Endothelial cell of umbilical vein (primary cell): Measurements from ENCODE around the gene BRI3. TPM values are rescaled to one million over a fixed set of nuclear protein-coding genes. Genes with fewer than 3 reads are reported as not detected.

Experiments used
- BruUV-seq: library from RNA; stranded (reverse); fragments of 400-500 nt; replicated peaks from 2 replicates; lab custom pipeline; 2021; lab: Mats Ljungman, UMichigan
- CTCF ChIA-PET: fragments of 300-600, 350-600 bp; sonication (Branson Sonifier 250); formaldehyde crosslinking; loops from one replicate; lab custom pipeline; 2021; ENCODE audit warnings: antibody characterized with exemption, inconsistent platforms; lab: Charles Lee
- POLR2A ChIA-PET: fragments of 300-600, 350-600 bp; sonication (Branson Sonifier 250); formaldehyde crosslinking; loops from one replicate; lab custom pipeline; 2021; ENCODE audit warnings: antibody characterized with exemption, inconsistent platforms; lab: Charles Lee
- DNase-seq: peaks from one replicate; pipeline ENCODE4 v3.0.0-alpha.2; 2011; ENCODE audit warnings: low read depth, low spot score
- FAIRE-seq: peaks from 2 replicates; lab custom pipeline; 2011; peaks lifted over from hg19 to GRCh38; lab: Jason Lieb, UNC
- H2AFZ ChIP-seq: 2 replicates; pipeline ENCODE4 v1.6.0; 2012; ENCODE audit warnings: low read depth, low read length, control low read depth, inconsistent platforms
- H3K27ac ChIP-seq: 2 replicates; pipeline ENCODE4 v1.5.1; 2011; ENCODE audit warnings: low read depth, mild to moderate bottlenecking, control low read depth, low read length, moderate library complexity; ENCODE audit not compliant: insufficient read depth
- H3K27me3 ChIP-seq, 2 experiments: 2 replicates each; pipeline versions ENCODE4 v1.6.0 to v1.6.1; 2011; ENCODE audit warnings: low read length in 2 of 2, mixed read lengths in 1 of 2; ENCODE audit not compliant: control insufficient read depth in 2 of 2, insufficient read depth in 2 of 2
- H3K36me3 ChIP-seq, 2 experiments: 2 replicates in 1 of 2; 3 replicates in 1 of 2; pipeline ENCODE4 v1.5.1; 2011; ENCODE audit warnings: low read length in 2 of 2, mild to moderate bottlenecking in 1 of 2, moderate library complexity in 1 of 2; ENCODE audit not compliant: control insufficient read depth in 2 of 2, insufficient read depth in 2 of 2; ENCODE audit errors: extremely low read depth in 1 of 2
- H3K4me1 ChIP-seq: 3 replicates; pipeline ENCODE4 v1.5.1; 2011; ENCODE audit warnings: mild to moderate bottlenecking, low read length; ENCODE audit not compliant: control insufficient read depth, insufficient read depth; ENCODE audit errors: extremely low read depth
- H3K4me2 ChIP-seq: 2 replicates; pipeline ENCODE4 v1.6.1; 2011; ENCODE audit warnings: low read length, control low read depth, mixed read lengths; ENCODE audit not compliant: insufficient read depth
- H3K4me3 ChIP-seq, 3 experiments: fragments of 200-600 bp in 1 of 3; sonication (generic), shearing (Covaris generic) in 1 of 3; replicated peaks in 1 of 3; 2 replicates each; pipeline ENCODE4 v1.5.1; 2011 to 2016; ENCODE audit warnings: control low read depth in 3 of 3, low read length in 3 of 3, mild to moderate bottlenecking in 2 of 3, inconsistent platforms in 1 of 3, low read depth in 1 of 3, moderate library complexity in 1 of 3; ENCODE audit not compliant: insufficient read depth in 1 of 3
- H3K79me2 ChIP-seq: 2 replicates; pipeline ENCODE4 v1.6.0; 2012; ENCODE audit warnings: low read length, inconsistent platforms; ENCODE audit not compliant: control insufficient read depth, insufficient read depth
- H3K9ac ChIP-seq: replicated peaks from 2 replicates; pipeline ENCODE3; 2011; ENCODE audit warnings: low read length, control low read depth; ENCODE audit not compliant: insufficient read depth; ENCODE audit errors: extremely low read depth
- H3K9me1 ChIP-seq: replicated peaks from 3 replicates; pipeline ENCODE4 v1.6.0; 2011; ENCODE audit warnings: mild to moderate bottlenecking, low read length; ENCODE audit not compliant: control insufficient read depth, insufficient read depth; ENCODE audit errors: extremely low read depth
- H3K9me3 ChIP-seq: replicated peaks from 2 replicates; pipeline ENCODE4 v1.5.1; 2012; ENCODE audit warnings: low read length, inconsistent platforms; ENCODE audit not compliant: control insufficient read depth, insufficient read depth
- H4K20me1 ChIP-seq: replicated peaks from 2 replicates; pipeline ENCODE3; 2011; ENCODE audit warnings: mild to moderate bottlenecking, low read length; ENCODE audit not compliant: control insufficient read depth, insufficient read depth; ENCODE audit errors: extremely low read depth
- CTCF ChIP-seq, 2 donors: IDR thresholded peaks; 1 replicate in 1 of 2; 2 replicates in 1 of 2; pipeline ENCODE4 v1.5.1; 2011; ENCODE audit warnings: low read length in 2 of 2, mild to moderate bottlenecking in 2 of 2, moderate library complexity in 2 of 2, control low read depth in 1 of 2, inconsistent platforms in 1 of 2, low read depth in 1 of 2; ENCODE audit not compliant: insufficient read depth in 1 of 2; ENCODE audit errors: extremely low read depth in 1 of 2
- EZH2 ChIP-seq: IDR thresholded peaks from 2 replicates; pipeline ENCODE4 v1.6.1; 2012; ENCODE audit warnings: borderline replicate concordance, low read depth, mild to moderate bottlenecking, moderate library complexity, low read length, inconsistent platforms; ENCODE audit not compliant: severe bottlenecking
- FOS ChIP-seq: IDR thresholded peaks from 2 replicates; pipeline ENCODE4 v1.6.1; 2011; ENCODE audit warnings: mild to moderate bottlenecking, low read length, moderate library complexity, borderline replicate concordance; ENCODE audit not compliant: insufficient read depth
- GATA2 ChIP-seq: IDR thresholded peaks from 2 replicates; pipeline ENCODE4 v1.7.0; 2011; ENCODE audit warnings: low read depth, mild to moderate bottlenecking, moderate library complexity, mixed read lengths, low read length; ENCODE audit not compliant: insufficient read length, insufficient read depth
- JUN ChIP-seq: IDR thresholded peaks from 2 replicates; pipeline ENCODE4 v1.6.1; 2011; ENCODE audit warnings: borderline replicate concordance, low read depth; ENCODE audit not compliant: insufficient read length, insufficient read depth
- MAX ChIP-seq: IDR thresholded peaks from 2 replicates; pipeline ENCODE4 v1.6.1; 2011; ENCODE audit not compliant: insufficient read depth, insufficient read length
- MYC ChIP-seq: IDR thresholded peaks from one replicate; pipeline ENCODE4 v1.6.1; 2011; ENCODE audit warnings: mild to moderate bottlenecking, low read depth, low read length
- POLR2A ChIP-seq: IDR thresholded peaks from 2 replicates; pipeline ENCODE4 v1.6.1; 2012; ENCODE audit warnings: low read depth, mild to moderate bottlenecking, control low read depth, low read length
- POLR2AphosphoS5 ChIP-seq: IDR thresholded peaks from 2 replicates; pipeline ENCODE4 v1.6.1; 2012; ENCODE audit warnings: low read depth, mild to moderate bottlenecking, control low read depth, low read length, moderate library complexity; ENCODE audit not compliant: insufficient read depth
- dilution Hi-C: fragments of 300-500 bp; cut with MboI; formaldehyde crosslinking; loops from one replicate; pipeline ENCODE4 v1.15.0; 2019; ENCODE audit warnings: low sequenced_read_pairs; ENCODE audit not compliant: extremely low pct_ligation_motif_present
- intact Hi-C: fragments of 100-400 bp; cut with micrococcal nuclease; formaldehyde crosslinking; loops from one replicate; pipeline ENCODE4 v1.10.0; 2022
- polyA plus RNA-seq, 4 experiments: library from polyadenylated mRNA; depleted of rRNA in 3 of 4; stranded (reverse) in 3 of 4; unstranded in 1 of 4; fragments of >200 nt; gene quantifications; 2 replicates each; pipeline versions ENCODE4 v1.2.1 to v1.2.3, GENCODE V29; 2011 to 2012; ENCODE audit warnings: missing spikeins in 1 of 4
- total RNA-seq: library from RNA; stranded (reverse); gene quantifications from 2 replicates; pipeline ENCODE4 v1.2.3, GENCODE V29; 2021

Gene BRI3
- total and polyA plus RNA-seq, 2 donors (not counting 3 experiments of a cell fraction or from before 2014, with no cell fraction given), result 214 to 317 TPM

GRCh38 chr7:98293265-98293664 lies 11.8 kb downstream of the BRI3 start:
- ChIA-PET POLR2A (no interaction called here), CTCF (interaction anchor here (0.9 to 3.7 kb wide), 3 partner anchors 108 to 548 kb away, joined by 4 to 18 read pairs (median 12); partner anchors contain the start of gene BAIAP2L1)
- no peak overlapping the region for H2AFZ ChIP-seq
- no peaks in the 10 kb centered on the region for H3K9me1 ChIP-seq
- no peak for TF ChIP-seq GATA2
- TF ChIP-seq MAX, result no peak
- no peak for TF ChIP-seq JUN
- no peak for TF ChIP-seq FOS
- TF ChIP-seq POLR2A, result no peak
- no peak for TF ChIP-seq POLR2AphosphoS5
- TF ChIP-seq MYC, result no peak
- no peak for TF ChIP-seq CTCF (IDR thresholded peaks at IDR 0.05; ENCODE audit: extremely low read depth in 1 of 2, insufficient read depth in 1 of 2, low read depth in 1 of 2, low read length in 2 of 2)
- TF ChIP-seq EZH2, result no peak
- dilution Hi-C loops (no loop called here), intact Hi-C loops (loop anchor here (10.0 kb wide), 1 partner anchor 542 kb away; no protein-coding TSS in a partner anchor)
- no peak overlapping the region for H3K9ac ChIP-seq
- H3K27ac ChIP-seq, result no peak overlapping the region
- H3K4me2 ChIP-seq, result no peak overlapping the region
- no peaks in the 10 kb centered on the region for H3K27me3 ChIP-seq
- H3K36me3 ChIP-seq, result peaks cover 2 to 39% of the 10 kb centered on the region in 2 experiments
- BruUV-seq, result no TSS peak
- peaks cover 40% of the 10 kb centered on the region for H3K79me2 ChIP-seq
- H3K9me3 ChIP-seq, result no peaks in the 10 kb centered on the region
- FAIRE-seq (no peak), DNase-seq (no peak)
- H4K20me1 ChIP-seq, result peaks cover 2% of the 10 kb centered on the region
- H3K4me3 ChIP-seq, result no peak overlapping the region
- no peaks in the 10 kb centered on the region for H3K4me1 ChIP-seq
